HG02973 (cell line): ENCODE measurements around the gene GADD45B.
"Not testable (repeated sequence)": the region's sequence is repeated elsewhere in the genome, so short reads cannot be mapped to it uniquely, and the experiment has no call there.

Experiments used
- ATAC-seq: cut with Tn5 transposase; IDR thresholded peaks from one replicate; pipeline ENCODE4 v1.9.1; 2021; ENCODE audit warnings: moderate library complexity; ENCODE audit not compliant: unreplicated experiment

Gene GADD45B

DNA sequence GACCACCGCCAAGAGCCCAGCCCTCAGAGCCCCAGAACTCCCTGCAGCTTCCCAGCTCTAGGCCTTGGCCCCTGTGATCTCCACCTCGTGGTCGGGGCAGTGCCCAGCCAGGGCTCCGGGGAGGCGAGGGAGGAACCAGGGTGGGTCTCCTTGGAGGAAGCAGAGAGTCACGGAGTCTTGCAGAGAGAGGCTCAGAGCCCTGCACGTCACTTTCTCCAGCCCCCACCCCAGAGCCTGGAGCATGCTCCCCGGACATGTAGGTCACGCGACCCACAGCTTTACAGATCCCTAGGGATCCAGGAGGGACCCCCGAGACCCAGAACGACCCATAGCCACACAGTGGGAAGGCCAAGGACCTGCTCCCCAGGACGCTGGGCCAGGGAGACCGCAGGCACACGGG lies 11.9 kb downstream of the GADD45B start:
- ATAC-seq, result no peak

DNA sequence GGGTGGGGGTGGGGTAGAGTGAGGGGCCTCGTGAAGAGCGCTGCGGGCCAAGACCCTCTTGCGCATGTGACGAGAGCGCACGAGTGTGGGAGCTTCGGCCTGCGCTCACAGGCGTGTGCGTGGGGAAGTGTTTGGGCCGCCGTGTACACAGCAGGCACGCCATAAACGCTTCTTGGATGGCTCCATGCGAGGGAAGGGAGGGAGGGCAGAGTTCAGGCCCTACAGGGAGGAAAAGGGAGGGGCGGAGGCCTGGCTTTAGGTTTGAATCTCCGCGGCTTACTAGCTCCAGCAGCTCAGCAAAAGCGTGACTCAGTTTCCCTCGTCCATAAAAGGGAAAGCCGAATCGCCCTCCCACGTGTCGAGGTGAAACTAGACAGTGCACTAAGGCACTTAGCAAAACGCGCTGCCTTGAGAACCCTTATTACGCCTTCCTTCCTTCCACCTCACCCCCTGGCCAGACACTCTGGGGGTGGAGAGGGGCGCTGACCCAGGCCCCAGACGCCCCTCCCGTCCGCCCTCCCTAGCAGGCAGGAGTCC lies 12.5 kb downstream of the GADD45B start:
- ATAC-seq, result no peak

- ATAC-seq, result no peak
Observed at GRCh38 chr19:2488942-2489731, 13.2 kb downstream of the GADD45B start.

- ATAC-seq, result no peak
Observed at GRCh38 chr19:2490659-2491058, 14.7 kb downstream of the GADD45B start.

DNA sequence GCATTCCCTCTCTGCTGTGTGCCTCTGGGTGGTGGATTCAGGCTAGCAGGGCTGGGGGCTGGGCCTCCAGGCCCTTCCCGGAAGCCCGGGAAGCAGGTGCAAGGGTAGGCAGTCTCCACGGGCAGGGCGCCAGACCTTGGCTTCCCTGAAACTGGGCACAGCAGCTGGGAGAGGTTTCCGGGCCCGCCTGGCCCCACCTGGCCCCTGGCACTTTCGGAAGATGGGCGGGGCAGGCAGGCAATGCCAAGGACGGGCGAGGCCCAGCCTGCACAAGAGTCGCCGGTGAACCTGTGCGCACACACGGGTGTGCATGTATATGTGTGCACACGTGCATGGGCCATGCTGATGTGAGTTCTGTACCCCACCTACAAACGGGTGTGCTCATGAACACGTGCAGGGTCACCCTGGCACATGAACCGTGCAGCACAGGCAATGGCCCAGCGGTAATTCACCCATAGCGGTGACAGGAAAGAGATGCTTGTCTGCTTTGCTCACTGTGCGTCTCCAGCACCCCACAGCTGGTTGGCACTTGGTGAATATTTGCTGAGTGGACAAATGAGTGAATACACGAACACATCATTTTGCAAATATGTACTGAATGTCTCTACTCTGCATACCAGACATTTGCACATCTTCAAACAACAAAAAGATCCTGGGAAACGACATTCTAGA lies 15.3 kb downstream of the GADD45B start:
- ATAC-seq, result no peak

- no peak for ATAC-seq
Observed at GRCh38 chr19:2492870-2493269, 16.9 kb downstream of the GADD45B start.

- not testable (repeated sequence) for ATAC-seq
Observed at GRCh38 chr19:2493448-2493847, 17.5 kb downstream of the GADD45B start.

DNA sequence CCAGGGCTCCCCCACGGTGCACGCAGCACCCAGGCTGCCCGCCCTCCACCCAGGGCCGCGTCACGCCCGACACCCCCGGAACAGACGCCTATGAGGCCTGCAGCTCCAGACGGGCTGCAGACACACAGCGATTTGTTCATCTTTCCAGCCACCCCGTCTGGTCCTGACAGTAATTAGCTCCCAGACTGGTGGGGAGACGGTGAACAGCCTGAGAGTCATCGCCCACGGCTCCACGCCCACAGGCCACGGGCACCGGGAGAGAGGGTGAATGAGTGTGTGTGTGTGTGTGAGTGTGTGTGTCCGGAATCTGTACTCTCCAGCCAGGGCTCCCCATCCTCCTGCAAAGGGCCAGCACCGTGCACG lies 18.1 kb downstream of the GADD45B start:
- no peak for ATAC-seq

- ATAC-seq, result no peak
Observed at GRCh38 chr19:2494447-2495129, 18.7 kb downstream of the GADD45B start.

GRCh38 chr19:2495130-2495641 lies 19.3 kb downstream of the GADD45B start:
- no peak for ATAC-seq

- ATAC-seq, result no peak
Observed at GRCh38 chr19:2495651-2496316, 19.9 kb downstream of the GADD45B start.

DNA sequence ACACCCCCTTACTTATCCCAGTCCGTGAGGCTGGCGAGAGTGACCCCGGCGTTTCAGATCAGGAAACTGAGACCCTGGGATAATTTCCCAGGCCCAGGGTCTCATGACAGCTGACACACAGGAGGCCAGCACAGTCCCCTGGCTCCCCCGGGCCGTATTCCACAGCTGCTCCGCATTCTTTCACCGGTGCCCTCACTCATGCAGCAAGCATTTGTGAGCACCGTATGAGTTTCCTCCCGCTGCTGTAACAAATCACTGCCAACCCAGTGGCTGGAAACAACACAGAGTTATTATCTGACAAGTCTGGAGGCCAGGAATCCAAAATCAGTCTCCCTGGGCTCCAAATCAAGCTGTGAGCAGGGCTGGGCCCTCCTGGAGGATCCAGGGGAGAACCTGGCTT lies 21.3 kb downstream of the GADD45B start:
- no peak for ATAC-seq

- ATAC-seq, result no peak
Observed at GRCh38 chr19:2500156-2500555, 24.2 kb downstream of the GADD45B start.

DNA sequence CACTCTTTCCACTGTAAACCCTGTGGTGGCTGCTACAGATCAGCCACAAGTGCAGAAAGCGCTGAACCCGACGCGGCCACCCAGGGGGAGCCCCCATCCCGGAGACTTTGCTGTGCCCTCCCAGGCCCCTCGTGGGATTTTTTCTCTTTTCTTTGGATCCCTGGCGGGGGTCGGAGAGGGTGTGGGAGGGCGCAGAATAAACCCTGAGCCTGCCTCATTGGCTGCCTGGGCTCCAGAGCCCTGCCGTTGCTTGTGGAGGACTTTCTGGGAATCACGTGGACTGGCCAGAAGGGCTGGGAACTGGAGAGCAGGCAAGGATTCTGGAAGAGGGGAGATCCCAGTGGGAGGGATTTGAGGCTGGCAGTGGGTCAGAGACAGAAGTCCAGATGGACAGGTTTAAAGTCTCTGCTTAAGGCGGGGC lies 24.9 kb downstream of the GADD45B start:
- no peak for ATAC-seq

DNA sequence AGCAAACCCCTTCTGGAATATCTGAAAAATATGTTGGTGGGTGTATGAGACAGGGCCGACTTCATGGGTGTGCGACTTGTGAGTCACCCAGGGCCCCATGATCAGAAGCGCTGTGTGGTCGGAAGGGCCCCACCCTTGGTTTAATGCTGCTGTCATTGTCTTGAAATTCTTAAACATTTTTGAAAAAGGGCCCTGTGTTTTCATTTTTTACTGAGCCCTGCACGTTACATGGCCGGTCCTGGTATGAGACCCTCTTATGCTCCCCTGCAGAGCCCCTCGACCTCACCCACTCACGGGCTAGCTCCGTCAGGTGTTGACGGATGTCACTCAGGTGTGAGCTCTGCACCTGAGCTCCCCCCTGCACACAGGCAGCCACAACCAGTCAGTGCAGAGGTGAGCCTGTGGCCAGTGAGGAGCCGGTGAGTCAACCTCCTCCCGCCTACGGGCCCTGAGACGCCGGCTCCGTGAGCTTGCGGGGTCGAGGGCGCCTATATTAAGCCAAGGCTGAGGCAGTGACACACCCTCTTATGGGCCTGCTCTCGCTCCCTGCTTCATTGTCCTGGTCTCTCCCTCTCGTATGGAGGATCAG lies 27.7 kb downstream of the GADD45B start:
- ATAC-seq, result no peak

GRCh38 chr19:2506656-2507055 lies 30.7 kb downstream of the GADD45B start:
- ATAC-seq, result not testable (repeated sequence)

DNA sequence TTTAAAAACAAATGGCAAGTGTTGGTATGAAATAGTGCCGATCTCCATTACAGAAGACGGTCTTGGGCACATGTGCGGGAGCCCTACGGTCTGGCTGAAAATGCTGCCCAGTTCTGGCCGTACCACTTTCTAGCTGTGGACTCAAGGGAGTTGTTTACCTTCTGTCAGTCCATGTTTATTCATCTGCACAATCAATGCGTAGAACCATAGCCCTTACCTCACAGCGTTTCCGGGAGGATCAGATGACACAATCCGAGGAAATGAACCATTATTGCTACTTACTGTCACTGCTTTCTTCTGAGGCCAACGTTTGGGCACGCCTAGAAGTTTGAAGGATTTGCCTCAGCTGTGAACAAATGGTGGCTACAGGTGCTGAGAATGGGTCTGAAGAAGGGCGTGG lies 31.2 kb downstream of the GADD45B start:
- no peak for ATAC-seq

DNA sequence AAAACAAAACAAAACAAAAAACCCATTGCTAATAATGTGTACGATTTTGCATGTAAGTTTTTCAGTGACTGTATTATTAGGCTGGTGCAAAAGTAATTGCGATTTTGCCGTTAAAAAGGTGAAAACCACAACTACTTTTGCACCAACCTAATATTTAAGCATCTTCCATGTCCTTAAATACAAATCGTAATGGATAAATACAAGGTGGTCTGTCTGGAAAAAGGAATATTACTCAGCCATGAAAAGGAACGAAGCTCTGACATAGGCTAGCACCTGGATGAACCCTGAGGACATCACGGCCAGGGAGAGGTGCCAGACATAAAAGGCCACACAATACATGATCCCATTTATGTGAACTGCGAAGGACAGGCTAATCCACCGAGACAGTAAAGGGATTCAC lies 33.2 kb downstream of the GADD45B start:
- ATAC-seq, result no peak

DNA sequence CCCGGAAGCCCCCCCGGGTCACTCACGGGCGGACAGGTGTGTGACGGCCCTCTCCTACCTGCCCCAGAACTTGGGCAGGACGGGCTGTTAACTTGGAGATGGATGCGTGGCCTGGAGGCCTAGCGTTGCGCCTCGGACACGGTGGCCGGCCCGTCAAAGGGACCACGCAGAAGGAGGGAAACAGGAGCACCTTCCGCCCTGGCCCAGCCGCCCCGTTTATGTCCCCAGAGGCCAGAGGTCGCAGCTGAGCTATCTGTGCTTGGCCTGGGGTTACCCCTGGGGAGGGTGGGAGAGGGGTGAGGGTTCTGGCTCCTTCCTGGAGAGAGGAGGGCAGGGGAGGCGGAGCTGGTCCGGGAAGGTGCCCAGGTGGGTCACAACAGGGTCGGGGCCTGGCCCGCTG lies 35.6 kb downstream of the GADD45B start:
- ATAC-seq, result no peak

GRCh38 chr19:2511991-2512390 lies 36.1 kb downstream of the GADD45B start:
- no peak for ATAC-seq
